Psoas muscle (tissue), 8 donors: ENCODE measurements around the gene CD79A. TPM values are rescaled to one million over a fixed set of nuclear protein-coding genes. Genes with fewer than 3 reads are reported as not detected.

Source experiments
- ATAC-seq, 4 donors: fragments of 200-7000 bp; cut with Tn5 transposase; one replicate each; pipeline ENCODE4 v1.9.1; 2020; ENCODE audit warnings: moderate library complexity in 3 of 4, mild to moderate bottlenecking in 2 of 4
- DNase-seq, 2 donors: peaks; one replicate each; pipeline ENCODE4 v3.0.0-alpha.2; 2020
- H3K27ac ChIP-seq: fragments of 200-600 bp; one replicate; pipeline ENCODE4 v1.8.0; 2022
- H3K27me3 ChIP-seq, 3 donors: fragments of 200-600 bp in 1 of 3; one replicate each; pipeline versions ENCODE4 v1.6.1 to v1.8.0; 2013 to 2022; ENCODE audit warnings: low read length in 2 of 3, mild to moderate bottlenecking in 2 of 3, moderate library complexity in 1 of 3; ENCODE audit not compliant: insufficient read depth in 3 of 3
- H3K36me3 ChIP-seq, 2 donors: fragments of 200-600 bp in 1 of 2; one replicate each; pipeline versions ENCODE4 v1.6.1 to v1.8.0; 2013 to 2022; ENCODE audit warnings: low read depth in 1 of 2, mild to moderate bottlenecking in 1 of 2, moderate library complexity in 1 of 2; ENCODE audit not compliant: insufficient read depth in 1 of 2
- H3K4me1 ChIP-seq: fragments of 200-600 bp; one replicate; pipeline ENCODE4 v1.8.0; 2022
- H3K4me3 ChIP-seq: fragments of 200-600 bp; one replicate; pipeline ENCODE4 v1.8.0; 2022; ENCODE audit warnings: mild to moderate bottlenecking
- H3K9me3 ChIP-seq: fragments of 200-600 bp; one replicate; pipeline ENCODE4 v1.8.0; 2022
- WGBS, 3 donors: extraction: QIAGEN DNeasy Blood & Tissue Kit; methylation state at CpG; one replicate each; pipeline versions ENCODE4 v1.1.6 to v1.1.7; 2013; 5-methylcytosine and 5-hydroxymethylcytosine counted together
- intact Hi-C, 2 donors: fragments of 100-400 bp; cut with DNase I; formaldehyde crosslinking; loops; one replicate each; pipeline versions ENCODE4 v1.11.0 to v1.14.2; 2022
- polyA plus RNA-seq, 3 donors: library from polyadenylated mRNA; stranded (reverse); fragments of 200-250 nt; gene quantifications; one replicate each; pipeline ENCODE4 v1.2.3, GENCODE V29; 2013
- total RNA-seq, 4 donors: library from RNA; stranded (reverse); fragmentation: NEBNext Ultra II Directional in 2 of 4; extraction: Animal tissue kit (Norgen Biotek cat#: 25700) in 2 of 4; gene quantifications; one replicate each; pipeline versions ENCODE4 v1.2.1 to v1.2.4, GENCODE V29; 2021 to 2023
- TF ChIP-seq, protein P1 (sequence below): fragments of 200-600 bp; IDR thresholded peaks from one replicate; pipeline ENCODE4 v1.8.0; 2022; ENCODE audit warnings: antibody characterized with exemption
- donor health status: healthy with polysubstance abuse.
- donor health status: DM: no; HTN: no; CAD: no; lungs with moderate emphysema.
- donor health status: Bipolar disorder and iron deficiency.
- donor health status: healthy.
- donor health status: DM: yes; HTN: yes; CAD: no.
- donor health status: DM: no; HTN: no; CAD: no.
- donor health status: DM: no; HTN: no; CAD: no.
- donor health status: DM: yes; HTN: yes; CAD: no.

The CD79A gene
- total and polyA plus RNA-seq, 7 donors: 0.30 to 1.4 (median 0.87) TPM

DNA sequence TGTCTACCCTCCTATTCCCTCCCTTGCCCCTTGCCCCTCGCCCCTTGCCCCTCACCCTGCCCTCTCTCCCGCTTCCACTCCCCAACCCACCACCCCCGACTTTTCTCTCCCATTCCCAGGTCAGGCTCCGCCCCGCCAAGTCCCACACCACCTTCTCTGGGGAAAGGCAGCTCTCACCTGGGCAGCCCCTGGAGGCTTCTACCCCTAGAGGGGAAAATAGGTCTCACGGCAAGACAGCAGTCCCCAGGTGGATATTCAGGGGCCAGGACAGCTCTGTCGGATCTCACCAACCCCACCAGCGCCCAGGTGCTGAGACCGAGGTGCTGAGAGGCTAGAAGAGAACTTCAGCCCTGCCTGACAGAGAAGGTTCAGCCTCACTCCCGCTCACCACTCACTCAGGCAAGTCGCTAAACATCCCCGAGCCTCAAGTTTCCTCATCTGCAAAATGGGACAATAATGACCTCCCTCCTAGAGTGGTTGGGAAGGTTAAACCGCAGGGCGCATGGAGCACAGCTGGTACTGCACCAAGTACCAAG is 52.5 kb downstream of the CD79A start:
- Histone ChIP-seq H3K4me1 (peaks cover 5% of the 10 kb centered on the region), H3K27ac (no peak overlapping the region), H3K36me3 (no peaks in the 10 kb centered on the region), H3K9me3 (no peaks in the 10 kb centered on the region), H3K4me3 (no peak overlapping the region), H3K27me3 (peaks cover 0 to 87% (median 55%) of the 10 kb centered on the region in 3 donors)
- intact Hi-C loops: loop anchor here in 1 of 2 donors (5.0 kb wide), 1 partner anchor 52 kb away; the partner anchor contains the start of gene CD79A
- ATAC-seq (no peak), DNase-seq (no peak)
- 14 to 15% (median 15%) methylated on average over 14 of the region's 14 CpGs for WGBS, 3 donors
- TF ChIP-seq, protein P1, sequence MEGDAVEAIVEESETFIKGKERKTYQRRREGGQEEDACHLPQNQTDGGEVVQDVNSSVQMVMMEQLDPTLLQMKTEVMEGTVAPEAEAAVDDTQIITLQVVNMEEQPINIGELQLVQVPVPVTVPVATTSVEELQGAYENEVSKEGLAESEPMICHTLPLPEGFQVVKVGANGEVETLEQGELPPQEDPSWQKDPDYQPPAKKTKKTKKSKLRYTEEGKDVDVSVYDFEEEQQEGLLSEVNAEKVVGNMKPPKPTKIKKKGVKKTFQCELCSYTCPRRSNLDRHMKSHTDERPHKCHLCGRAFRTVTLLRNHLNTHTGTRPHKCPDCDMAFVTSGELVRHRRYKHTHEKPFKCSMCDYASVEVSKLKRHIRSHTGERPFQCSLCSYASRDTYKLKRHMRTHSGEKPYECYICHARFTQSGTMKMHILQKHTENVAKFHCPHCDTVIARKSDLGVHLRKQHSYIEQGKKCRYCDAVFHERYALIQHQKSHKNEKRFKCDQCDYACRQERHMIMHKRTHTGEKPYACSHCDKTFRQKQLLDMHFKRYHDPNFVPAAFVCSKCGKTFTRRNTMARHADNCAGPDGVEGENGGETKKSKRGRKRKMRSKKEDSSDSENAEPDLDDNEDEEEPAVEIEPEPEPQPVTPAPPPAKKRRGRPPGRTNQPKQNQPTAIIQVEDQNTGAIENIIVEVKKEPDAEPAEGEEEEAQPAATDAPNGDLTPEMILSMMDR: no peak

DNA sequence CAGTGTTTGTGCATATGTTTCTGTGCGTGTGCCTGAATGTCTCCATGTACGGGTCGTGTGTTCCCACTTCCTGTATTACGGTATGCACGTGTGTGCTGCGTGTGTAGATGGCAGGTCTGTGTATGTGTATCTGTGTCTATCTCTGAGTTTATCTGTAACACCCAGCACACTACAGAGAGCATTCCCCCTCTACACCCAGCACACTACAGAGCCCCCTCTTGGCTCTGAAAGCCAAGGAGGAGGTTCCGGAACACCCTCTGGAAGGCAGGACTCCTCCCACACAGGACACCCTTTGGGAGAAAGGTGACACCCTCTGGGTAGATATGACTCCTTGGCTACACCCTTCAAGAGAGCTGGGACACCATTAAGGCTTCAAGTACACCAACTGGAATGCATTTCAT is 53.2 kb downstream of the CD79A start:
- TF ChIP-seq, protein P1: no peak
- H3K4me3 ChIP-seq: no peak overlapping the region
- peaks cover 5% of the 10 kb centered on the region for H3K4me1 ChIP-seq
- H3K9me3 ChIP-seq: no peaks in the 10 kb centered on the region
- DNase-seq (no peak), ATAC-seq (no peak)
- H3K36me3 ChIP-seq: no peaks in the 10 kb centered on the region
- H3K27me3 ChIP-seq: peaks cover 0 to 87% (median 51%) of the 10 kb centered on the region in 3 donors
- H3K27ac ChIP-seq: no peak overlapping the region
- intact Hi-C loops: loop anchor here in 1 of 2 donors (5.0 kb wide), 1 partner anchor 53 kb away; the partner anchor contains the start of gene CD79A
- 11 to 14% (median 14%) methylated on average over 7 of the region's 7 CpGs for WGBS, 3 donors

Other genes starting within 250 kb of the CD79A start
- gene CEACAM7, start 189.0 kb upstream of the CD79A start, total RNA-seq: under 1 TPM in 2 of 4 donors, not detected in 2; 0.15 to 0.32 TPM
- under 1 TPM in 1 of 3 donors, not detected in 2; 0.01 TPM for gene CEACAM7, start 189.0 kb upstream of the CD79A start, polyA plus RNA-seq
- gene CEACAM5, start 168.7 kb upstream of the CD79A start, total RNA-seq: under 1 TPM in 2 of 4 donors, not detected in 2; 0.69 TPM
- gene CEACAM5, start 168.7 kb upstream of the CD79A start, polyA plus RNA-seq: under 1 TPM in 1 of 3 donors, not detected in 2; 0.04 TPM
- gene CEACAM6, start 121.7 kb upstream of the CD79A start, total RNA-seq: under 1 TPM in 2 of 4 donors, not detected in 2; 0.17 to 0.27 TPM
- gene CEACAM6, start 121.7 kb upstream of the CD79A start, polyA plus RNA-seq: under 1 TPM in 2 of 3 donors, not detected in 1; 0.03 TPM
- gene CEACAM3, start 80.7 kb upstream of the CD79A start, total RNA-seq: under 1 TPM in 1 of 4 donors, not detected in 3; 0.59 TPM
- under 1 TPM in 2 of 3 donors, not detected in 1; 0.01 to 0.05 TPM for gene CEACAM3, start 80.7 kb upstream of the CD79A start, polyA plus RNA-seq
- gene LYPD4, start 32.6 kb upstream of the CD79A start, total RNA-seq: not detected
- not detected for gene LYPD4, start 32.6 kb upstream of the CD79A start, polyA plus RNA-seq
- gene DMRTC2, start 32.2 kb upstream of the CD79A start, total RNA-seq: not detected
- not detected for gene DMRTC2, start 32.2 kb upstream of the CD79A start, polyA plus RNA-seq
- 100 to 1,000 TPM; 593 to 962 (median 730) TPM for gene RPS19, start 17.0 kb upstream of the CD79A start, total RNA-seq
- gene RPS19, start 17.0 kb upstream of the CD79A start, polyA plus RNA-seq: 1,000 to 10,000 TPM; 1,218 to 2,236 (median 1,284) TPM
- gene ARHGEF1, start 5.9 kb downstream of the CD79A start, total RNA-seq: 10 to 100 TPM; 15.8 to 22.2 (median 21.3) TPM
- 10 to 100 TPM; 20.4 to 28.0 (median 20.7) TPM for gene ARHGEF1, start 5.9 kb downstream of the CD79A start, polyA plus RNA-seq
- gene ERFL, start 51.2 kb downstream of the CD79A start, total RNA-seq: not detected
- gene ERFL, start 51.2 kb downstream of the CD79A start, polyA plus RNA-seq: under 1 TPM in 1 of 3 donors, not detected in 2; 0.03 TPM
- gene RABAC1, start 82.0 kb downstream of the CD79A start, total RNA-seq: 10 to 100 TPM; 48.9 to 65.3 (median 55.9) TPM
- 100 to 1,000 TPM in 2 of 3 donors, 10 to 100 TPM in 1; 97.6 to 131 (median 102) TPM for gene RABAC1, start 82.0 kb downstream of the CD79A start, polyA plus RNA-seq
- gene ATP1A3, start 117.0 kb downstream of the CD79A start, total RNA-seq: under 1 TPM in 2 of 4 donors, not detected in 2; 0.15 to 0.24 TPM
- gene ATP1A3, start 117.0 kb downstream of the CD79A start, polyA plus RNA-seq: under 1 TPM in 2 of 3 donors, not detected in 1; 0.12 to 0.17 TPM
- under 1 TPM; 0.42 to 0.88 (median 0.54) TPM for gene GRIK5, start 192.9 kb downstream of the CD79A start, total RNA-seq
- under 1 TPM; 0.26 to 0.45 (median 0.29) TPM for gene GRIK5, start 192.9 kb downstream of the CD79A start, polyA plus RNA-seq
- 10 to 100 TPM in 2 of 4 donors, 1 to 10 TPM in 2; 8.7 to 11.2 (median 9.8) TPM for gene ZNF574, start 198.9 kb downstream of the CD79A start, total RNA-seq
- gene ZNF574, start 198.9 kb downstream of the CD79A start, polyA plus RNA-seq: 1 to 10 TPM; 6.4 to 8.4 (median 6.9) TPM